OCI-LY7 (cell line): ENCODE data around the gene KCNN2. TPM values are rescaled to one million over a fixed set of nuclear protein-coding genes. Genes with fewer than 3 reads are reported as not detected.

Source experiments
- BruUV-seq: library from RNA; stranded (reverse); fragments of 400-500 nt; replicated peaks from 2 replicates; lab custom pipeline; 2021; lab: Mats Ljungman, UMichigan
- CTCF ChIA-PET: fragments of 300-600 bp; sonication (Branson Sonifier 250); formaldehyde crosslinking; loops from one replicate; lab custom pipeline; 2022; ENCODE audit warnings: antibody characterized with exemption; ENCODE audit not compliant: unreplicated experiment; lab: Charles Lee
- POLR2A ChIA-PET: fragments of 300-600 bp; sonication (Branson Sonifier 250); formaldehyde crosslinking; loops from one replicate; lab custom pipeline; 2022; ENCODE audit warnings: antibody characterized with exemption; lab: Charles Lee
- DNase-seq: peaks from one replicate; pipeline ENCODE4 v3.0.0-alpha.2; 2015; ENCODE audit warnings: low spot score
- H2AFZ ChIP-seq: fragments of 200-600 bp; sonication (generic), shearing (Covaris generic); 2 replicates; pipeline ENCODE4 v1.6.1; 2014; ENCODE audit warnings: mild to moderate bottlenecking, antibody characterized with exemption, low read length, moderate library complexity
- H3K27ac ChIP-seq: fragments of 200-600 bp; sonication (generic); 2 replicates; pipeline ENCODE4 v1.5.1; 2014; ENCODE audit warnings: mixed run types, low read depth, mild to moderate bottlenecking, moderate library complexity, low read length, inconsistent platforms; ENCODE audit not compliant: poor library complexity, severe bottlenecking
- H3K36me3 ChIP-seq: fragments of 200-600 bp; sonication (generic); 2 replicates; pipeline ENCODE4 v1.6.1; 2014; ENCODE audit warnings: mild to moderate bottlenecking, antibody characterized with exemption, low read length, moderate library complexity, mixed read lengths; ENCODE audit not compliant: insufficient read depth
- H3K4me1 ChIP-seq: fragments of 200-600 bp; sonication (generic); 2 replicates; pipeline ENCODE4 v1.5.1; 2014; ENCODE audit warnings: mild to moderate bottlenecking, low read length; ENCODE audit not compliant: insufficient read depth, poor library complexity, severe bottlenecking
- H3K4me2 ChIP-seq: fragments of 200-600 bp; sonication (generic); 2 replicates; pipeline ENCODE4 v1.6.1; 2014; ENCODE audit warnings: mild to moderate bottlenecking, low read length
- H3K4me3 ChIP-seq: fragments of 200-600 bp; sonication (generic); 2 replicates; pipeline ENCODE4 v1.5.1; 2014; ENCODE audit warnings: mild to moderate bottlenecking, low read depth, low read length; ENCODE audit not compliant: poor library complexity, severe bottlenecking
- H3K79me2 ChIP-seq: fragments of 200-600 bp; sonication (generic); 2 replicates; pipeline ENCODE4 v1.6.1; 2016; ENCODE audit warnings: low read depth, mild to moderate bottlenecking, low read length, moderate library complexity, mixed read lengths; ENCODE audit not compliant: insufficient read depth
- H3K9me2 ChIP-seq: fragments of 200-600 bp; sonication (generic); 2 replicates; pipeline ENCODE4 v1.6.1; 2016; ENCODE audit warnings: mild to moderate bottlenecking, low read length, mixed read lengths; ENCODE audit not compliant: insufficient read depth
- H3K9me3 ChIP-seq: fragments of 200-600 bp; sonication (generic); 2 replicates; pipeline ENCODE4 v1.6.1; 2014; ENCODE audit warnings: mild to moderate bottlenecking, mixed run types, low read length, mixed read lengths
- H4K20me1 ChIP-seq: fragments of 200-600 bp; sonication (generic); 2 replicates; pipeline ENCODE4 v1.6.1; 2014; ENCODE audit warnings: mild to moderate bottlenecking, antibody characterized with exemption, low read length, moderate library complexity, mixed read lengths; ENCODE audit not compliant: insufficient read depth
- EZH2phosphoT487 ChIP-seq: fragments of 200-600 bp; sonication (generic); IDR thresholded peaks from 2 replicates; pipeline ENCODE4 v1.6.1; 2018; ENCODE audit warnings: low read depth, borderline replicate concordance, mild to moderate bottlenecking, mixed run types, antibody characterized with exemption, low read length, moderate library complexity, mixed read lengths
- intact Hi-C: fragments of 100-400 bp; cut with micrococcal nuclease; formaldehyde crosslinking; loops from one replicate; pipeline ENCODE4 v1.10.0; 2022; ENCODE audit not compliant: unreplicated experiment
- total RNA-seq, 2 experiments: library from RNA; depleted of rRNA in 1 of 2; stranded (reverse); fragments of >200 nt in 1 of 2; shearing (Covaris generic) in 1 of 2; gene quantifications; 2 replicates each; pipeline ENCODE4 v1.2.3, GENCODE V29; 2014 to 2022
- TF ChIP-seq, protein P1 (sequence below): fragments of 200-600 bp; sonication (generic); conservative IDR thresholded peaks from 2 replicates; pipeline ENCODE4 v1.5.1; 2014; ENCODE audit warnings: mild to moderate bottlenecking, antibody characterized with exemption, low read length, moderate library complexity, mixed read lengths

KCNN2 gene
- total RNA-seq, 2 experiments from 2014 or later: not detected

DNA sequence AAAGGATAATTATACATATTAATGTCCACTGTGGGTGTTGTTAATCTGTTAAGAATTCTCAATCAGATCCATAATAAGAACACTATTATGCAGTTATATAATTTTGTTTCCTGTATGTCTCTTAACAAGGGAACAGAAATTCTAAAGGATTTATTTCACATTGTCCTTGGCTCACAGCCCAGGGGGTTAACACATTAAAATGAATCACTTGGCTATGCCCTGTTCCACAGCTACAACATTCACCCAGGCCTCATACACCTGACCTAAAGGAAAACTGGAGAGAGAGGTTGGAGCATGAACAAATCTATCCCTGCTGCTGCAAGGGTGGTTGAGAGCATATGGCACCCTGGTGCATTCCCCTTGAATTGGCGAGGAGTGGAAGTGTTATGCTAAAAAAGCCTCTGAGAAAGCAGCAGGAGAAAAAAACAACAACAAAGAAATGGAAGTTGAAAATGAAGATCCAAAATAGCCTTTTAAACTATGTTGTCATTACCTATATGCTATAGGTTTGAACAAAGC is 116.0 kb downstream of the KCNN2 start:
- no peaks in the 10 kb centered on the region for H3K36me3 ChIP-seq
- ChIA-PET CTCF (no interaction called here), POLR2A (no interaction called here)
- no peak overlapping the region for H3K4me3 ChIP-seq
- H2AFZ ChIP-seq: no peak overlapping the region
- H3K9me3 ChIP-seq: no peaks in the 10 kb centered on the region
- intact Hi-C loops: no loop called here
- no peak overlapping the region for H3K4me2 ChIP-seq
- H3K79me2 ChIP-seq: no peaks in the 10 kb centered on the region
- DNase-seq: no peak
- H3K27ac ChIP-seq: no peak overlapping the region
- TF ChIP-seq, protein P1, sequence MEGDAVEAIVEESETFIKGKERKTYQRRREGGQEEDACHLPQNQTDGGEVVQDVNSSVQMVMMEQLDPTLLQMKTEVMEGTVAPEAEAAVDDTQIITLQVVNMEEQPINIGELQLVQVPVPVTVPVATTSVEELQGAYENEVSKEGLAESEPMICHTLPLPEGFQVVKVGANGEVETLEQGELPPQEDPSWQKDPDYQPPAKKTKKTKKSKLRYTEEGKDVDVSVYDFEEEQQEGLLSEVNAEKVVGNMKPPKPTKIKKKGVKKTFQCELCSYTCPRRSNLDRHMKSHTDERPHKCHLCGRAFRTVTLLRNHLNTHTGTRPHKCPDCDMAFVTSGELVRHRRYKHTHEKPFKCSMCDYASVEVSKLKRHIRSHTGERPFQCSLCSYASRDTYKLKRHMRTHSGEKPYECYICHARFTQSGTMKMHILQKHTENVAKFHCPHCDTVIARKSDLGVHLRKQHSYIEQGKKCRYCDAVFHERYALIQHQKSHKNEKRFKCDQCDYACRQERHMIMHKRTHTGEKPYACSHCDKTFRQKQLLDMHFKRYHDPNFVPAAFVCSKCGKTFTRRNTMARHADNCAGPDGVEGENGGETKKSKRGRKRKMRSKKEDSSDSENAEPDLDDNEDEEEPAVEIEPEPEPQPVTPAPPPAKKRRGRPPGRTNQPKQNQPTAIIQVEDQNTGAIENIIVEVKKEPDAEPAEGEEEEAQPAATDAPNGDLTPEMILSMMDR: no peak
- no peak for TF ChIP-seq EZH2phosphoT487
- H3K4me1 ChIP-seq: no peaks in the 10 kb centered on the region
- BruUV-seq: no TSS peak
- no peaks in the 10 kb centered on the region for H3K9me2 ChIP-seq
- no peaks in the 10 kb centered on the region for H4K20me1 ChIP-seq

DNA sequence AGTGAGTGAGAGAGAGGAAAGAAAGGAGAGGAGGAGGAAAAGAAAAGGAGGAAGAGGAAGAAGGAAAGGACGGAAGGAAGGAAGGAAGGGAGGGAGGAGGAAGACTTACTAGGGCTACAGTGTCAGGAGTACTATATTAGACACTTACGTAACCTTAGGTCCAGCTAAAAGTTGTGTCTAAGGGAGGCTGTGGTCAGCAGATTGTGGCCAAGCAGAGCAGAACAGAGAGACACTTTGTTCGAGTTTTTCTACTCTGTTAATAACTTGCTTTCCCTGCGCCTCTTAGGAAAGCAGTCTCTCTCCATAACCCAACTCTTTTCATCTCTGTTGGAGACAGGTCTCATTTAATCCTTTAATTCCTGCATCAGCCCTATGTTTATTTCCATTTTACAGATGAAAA is 138.9 kb downstream of the KCNN2 start:
- H3K4me2 ChIP-seq: no peak overlapping the region
- no peaks in the 10 kb centered on the region for H3K79me2 ChIP-seq
- intact Hi-C loops: no loop called here
- H4K20me1 ChIP-seq: no peaks in the 10 kb centered on the region
- H3K36me3 ChIP-seq: no peaks in the 10 kb centered on the region
- no peak overlapping the region for H3K27ac ChIP-seq
- ChIA-PET CTCF (no interaction called here), POLR2A (no interaction called here)
- no peak overlapping the region for H2AFZ ChIP-seq
- H3K4me1 ChIP-seq: no peaks in the 10 kb centered on the region
- no TSS peak for BruUV-seq
- no peak for DNase-seq
- TF ChIP-seq EZH2phosphoT487: no peak
- TF ChIP-seq, protein P1: no peak
- H3K4me3 ChIP-seq: no peak overlapping the region
- H3K9me3 ChIP-seq: no peaks in the 10 kb centered on the region
- no peaks in the 10 kb centered on the region for H3K9me2 ChIP-seq

DNA sequence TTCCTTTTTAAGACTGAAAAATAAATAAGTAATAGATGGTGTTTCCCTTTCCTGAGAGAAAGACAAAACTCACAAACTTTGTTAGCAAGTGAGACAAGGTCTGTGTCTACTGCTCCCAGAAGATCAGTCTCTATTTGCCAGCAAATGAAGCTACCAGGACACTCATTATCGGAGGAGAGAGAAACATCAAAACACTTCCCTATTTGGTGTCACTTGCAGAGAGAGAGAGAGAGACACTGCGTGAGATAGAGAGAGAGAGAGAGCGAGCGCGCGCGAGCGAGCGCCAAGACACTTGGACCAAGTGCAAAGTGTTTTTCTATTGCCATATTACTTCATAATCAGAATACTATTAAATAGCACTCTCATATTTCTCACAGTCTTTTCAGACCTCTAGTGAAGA is 142.7 kb downstream of the KCNN2 start:
- BruUV-seq: no TSS peak
- ChIA-PET CTCF (no interaction called here), POLR2A (no interaction called here)
- Histone ChIP-seq H3K27ac (no peak overlapping the region), H3K4me1 (no peaks in the 10 kb centered on the region), H3K4me2 (no peak overlapping the region), H3K9me2 (no peaks in the 10 kb centered on the region), H3K36me3 (no peaks in the 10 kb centered on the region), H3K9me3 (no peaks in the 10 kb centered on the region), H4K20me1 (no peaks in the 10 kb centered on the region), H3K4me3 (no peak overlapping the region), H3K79me2 (no peaks in the 10 kb centered on the region), H2AFZ (no peak overlapping the region)
- intact Hi-C loops: no loop called here
- DNase-seq: no peak
- TF ChIP-seq EZH2phosphoT487: no peak
- TF ChIP-seq, protein P1: no peak
